CD4-positive, alpha-beta T cell (primary cell): ENCODE measurements around the gene PHOX2A. TPM values are rescaled to one million over a fixed set of nuclear protein-coding genes. Genes with fewer than 3 reads are reported as not detected.

Experiments used
- ATAC-seq: fragments of 200-7000 bp; cut with Tn5 transposase; one replicate; pipeline ENCODE4 v1.10.0; 2022; ENCODE audit warnings: mild to moderate bottlenecking; ENCODE audit not compliant: poor library complexity
- CTCF ChIA-PET: fragments of 350-600 bp; sonication (Branson Sonifier 250); formaldehyde crosslinking; loops from one replicate; lab custom pipeline; 2021; ENCODE audit warnings: antibody characterized with exemption, inconsistent platforms; lab: Charles Lee
- POLR2A ChIA-PET: fragments of 350-600 bp; sonication (Branson Sonifier 250); formaldehyde crosslinking; loops from one replicate; lab custom pipeline; 2021; ENCODE audit warnings: antibody characterized with exemption, inconsistent platforms; lab: Charles Lee
- DNase-seq, 14 experiments: peaks; one replicate each; pipeline ENCODE4 v3.0.0-alpha.2; 2013 to 2020; ENCODE audit warnings: mixed read lengths in 2 of 14
- H3K27ac ChIP-seq, 2 donors: one replicate each; pipeline versions ENCODE4 v1.5.1 to v1.7.0; 2013; ENCODE audit warnings: low read length in 2 of 2, low read depth in 1 of 2, mild to moderate bottlenecking in 1 of 2
- H3K27me3 ChIP-seq, 2 experiments: 1 replicate in 1 of 2; 2 replicates in 1 of 2; pipeline versions ENCODE4 v1.6.1 to v1.7.0; 2013; ENCODE audit warnings: low read length in 2 of 2, control low read depth in 1 of 2, mild to moderate bottlenecking in 1 of 2, moderate library complexity in 1 of 2; ENCODE audit not compliant: insufficient read depth in 2 of 2, control insufficient read depth in 1 of 2
- H3K36me3 ChIP-seq: one replicate; pipeline ENCODE4 v1.6.1; 2013; ENCODE audit warnings: low read length, control low read depth; ENCODE audit not compliant: insufficient read depth
- H3K4me1 ChIP-seq: one replicate; pipeline ENCODE4 v1.6.1; 2013; ENCODE audit warnings: low read length, control low read depth; ENCODE audit not compliant: insufficient read depth
- H3K4me3 ChIP-seq: one replicate; pipeline ENCODE4 v1.5.1; 2013; ENCODE audit warnings: mild to moderate bottlenecking, low read length, moderate library complexity
- H3K9me3 ChIP-seq, 2 experiments: 1 replicate in 1 of 2; 2 replicates in 1 of 2; pipeline versions ENCODE4 v1.6.1 to v1.7.0; 2013; ENCODE audit warnings: low read length in 2 of 2, mild to moderate bottlenecking in 2 of 2, control low read depth in 1 of 2, moderate library complexity in 1 of 2; ENCODE audit not compliant: control insufficient read depth in 1 of 2, insufficient read depth in 1 of 2
- H3K27ac Mint-ChIP-seq: one replicate; pipeline ENCODE4 v1.8.0; 2020; ENCODE audit warnings: mixed read lengths
- H3K27me3 Mint-ChIP-seq: one replicate; pipeline ENCODE4 v1.8.0; 2021; ENCODE audit warnings: mixed read lengths
- H3K36me3 Mint-ChIP-seq: one replicate; pipeline ENCODE4 v1.8.0; 2021; ENCODE audit warnings: low read depth, mixed read lengths
- H3K4me1 Mint-ChIP-seq: one replicate; pipeline ENCODE4 v1.8.0; 2021; ENCODE audit warnings: low read depth, mixed read lengths
- H3K4me3 Mint-ChIP-seq: one replicate; pipeline ENCODE4 v1.8.0; 2020; ENCODE audit warnings: mild to moderate bottlenecking, mixed read lengths
- H3K9me3 Mint-ChIP-seq: one replicate; pipeline ENCODE4 v1.8.0; 2020; ENCODE audit warnings: mixed read lengths
- CTCF ChIP-seq: fragments of 200-600 bp; IDR thresholded peaks from one replicate; pipeline ENCODE4 v1.8.0; 2022; ENCODE audit warnings: antibody characterized with exemption, mild to moderate bottlenecking
- intact Hi-C, 2 experiments: fragments of 100-400 bp; cut with DNase I in 1 of 2; cut with micrococcal nuclease in 1 of 2; formaldehyde crosslinking; loops; one replicate each; pipeline versions ENCODE4 v1.15.1 to v1.9.0; 2023 to 2025; cut with DNase I, micrococcal nuclease
- total RNA-seq, 174 experiments: library from RNA in 2 of 174; stranded (reverse) in 2 of 174; gene quantifications; one replicate each; pipeline ENCODE4 v1.2.3 and lab custom pipeline; 2021 to 2026

Gene PHOX2A
- total RNA-seq, 2 experiments from 2014 or later: not detected

DNA sequence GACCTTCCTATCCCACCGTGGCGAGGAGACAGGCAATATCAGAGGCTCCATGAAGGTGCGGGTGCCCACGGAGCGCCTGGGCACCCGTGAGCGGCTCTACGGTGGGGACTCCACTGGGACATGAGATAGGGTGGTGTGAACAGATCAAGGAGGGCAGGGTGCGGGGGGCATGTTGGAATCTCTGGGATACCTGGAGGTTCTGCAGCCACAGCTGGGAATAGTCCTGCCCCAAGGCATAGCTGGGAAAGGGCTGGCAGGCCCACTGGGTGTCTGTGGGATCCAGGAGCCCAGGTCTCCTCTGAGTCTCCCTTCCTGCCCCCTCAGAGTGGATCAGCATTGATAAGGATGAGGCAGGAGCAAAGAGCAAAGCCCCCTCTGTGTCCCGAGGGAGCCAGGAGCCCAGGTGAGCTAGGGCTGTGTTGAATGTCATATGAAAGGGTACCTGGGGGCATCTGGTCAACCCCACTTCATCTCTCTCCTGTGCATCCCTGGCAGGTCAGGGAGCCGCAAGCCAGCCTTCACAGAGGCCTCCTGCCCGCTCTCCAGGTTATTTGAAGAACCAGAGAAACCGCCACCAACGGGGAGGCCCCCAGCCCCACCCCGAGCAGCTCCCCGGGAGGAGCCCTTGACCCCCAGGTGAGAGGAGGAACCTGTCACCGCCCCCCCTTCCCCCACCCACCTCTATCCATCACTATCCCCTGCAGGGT lies 8.5 kb downstream of the PHOX2A start:
- no peak overlapping the region for H3K4me3 ChIP-seq
- H3K36me3 ChIP-seq: peaks cover 66% of the 10 kb centered on the region
- H3K27me3 ChIP-seq: peaks cover 10 to 14% of the 10 kb centered on the region in 2 experiments
- H3K27ac ChIP-seq: no peak overlapping the region
- DNase-seq: no peak
- H3K4me1 ChIP-seq: peaks cover 12% of the 10 kb centered on the region
- H3K4me1 Mint-ChIP-seq: peaks cover 7% of the 10 kb centered on the region
- H3K27ac Mint-ChIP-seq: peak overlapping the region; percentile 6
- ChIA-PET POLR2A (interaction anchor here (0.9 kb wide), 1 partner anchor 10 kb away, joined by 4 read pairs; the partner anchor contains the start of gene INPPL1), CTCF (no interaction called here)
- H3K36me3 Mint-ChIP-seq: peaks cover 65% of the 10 kb centered on the region
- H3K27me3 Mint-ChIP-seq: peaks cover 14% of the 10 kb centered on the region
- no peak for ATAC-seq
- H3K9me3 ChIP-seq: peaks cover 0 to 5% of the 10 kb centered on the region in 2 experiments
- intact Hi-C loops: no loop called here
- no peak for TF ChIP-seq CTCF
- no peak overlapping the region for H3K4me3 Mint-ChIP-seq
- H3K9me3 Mint-ChIP-seq: no peaks in the 10 kb centered on the region

DNA sequence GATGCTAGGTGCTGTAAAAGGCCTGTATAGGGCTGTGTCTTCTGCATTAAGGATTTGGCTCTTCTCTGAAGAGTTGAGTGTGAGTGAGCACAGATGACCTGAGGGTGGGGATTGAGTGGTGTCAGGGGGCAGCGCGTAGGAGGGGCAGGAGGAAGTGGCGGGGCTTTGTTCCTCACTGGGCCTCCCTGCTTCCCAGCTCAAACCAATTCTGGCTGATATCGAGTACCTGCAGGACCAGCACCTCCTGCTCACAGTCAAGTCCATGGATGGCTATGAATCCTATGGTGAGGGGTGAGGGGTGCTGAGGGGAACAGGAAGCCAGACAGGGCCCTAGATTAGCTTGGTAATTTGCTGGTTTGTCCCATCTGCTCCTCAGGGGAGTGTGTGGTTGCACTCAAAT lies 9.1 kb downstream of the PHOX2A start:
- ChIA-PET CTCF (no interaction called here), POLR2A (interaction anchor here (0.9 kb wide), 1 partner anchor 10 kb away, joined by 4 read pairs; the partner anchor contains the start of gene INPPL1)
- no peaks in the 10 kb centered on the region for H3K9me3 ChIP-seq
- no peak for DNase-seq
- H3K4me1 ChIP-seq: peaks cover 6% of the 10 kb centered on the region
- TF ChIP-seq CTCF: no peak
- intact Hi-C loops: no loop called here
- no peak for ATAC-seq
- no peak overlapping the region for H3K4me3 Mint-ChIP-seq
- H3K27ac Mint-ChIP-seq: peak overlapping the region; percentile 6
- H3K4me1 Mint-ChIP-seq: peaks cover 3% of the 10 kb centered on the region
- no peak overlapping the region for H3K27ac ChIP-seq
- H3K27me3 ChIP-seq: peaks cover 5 to 9% of the 10 kb centered on the region in 2 experiments
- peaks cover 71% of the 10 kb centered on the region for H3K36me3 ChIP-seq
- H3K36me3 Mint-ChIP-seq: peaks cover 70% of the 10 kb centered on the region
- H3K27me3 Mint-ChIP-seq: peaks cover 10% of the 10 kb centered on the region
- H3K4me3 ChIP-seq: no peak overlapping the region
- no peaks in the 10 kb centered on the region for H3K9me3 Mint-ChIP-seq

DNA sequence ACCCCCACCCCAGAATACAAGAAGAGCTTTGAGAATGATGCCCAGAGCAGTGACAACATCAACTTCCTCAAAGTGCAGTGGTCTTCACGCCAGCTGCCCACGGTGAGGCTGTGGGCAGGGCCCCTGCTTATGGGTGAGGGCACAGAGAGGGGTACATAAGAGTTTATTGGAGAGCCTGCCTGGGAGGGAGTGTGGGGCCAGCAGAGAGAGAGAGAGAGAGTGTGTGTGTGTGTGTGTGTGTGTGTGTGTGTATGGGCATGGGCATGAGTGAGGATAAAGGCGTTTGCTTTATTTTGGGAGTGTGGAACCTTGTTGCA lies 9.5 kb downstream of the PHOX2A start:
- Mint-ChIP-seq H3K4me3 (no peak overlapping the region), H3K27ac (peak overlapping the region; percentile 13), H3K4me1 (peaks cover 3% of the 10 kb centered on the region), H3K27me3 (peaks cover 8% of the 10 kb centered on the region), H3K9me3 (no peaks in the 10 kb centered on the region), H3K36me3 (peaks cover 75% of the 10 kb centered on the region)
- no peaks in the 10 kb centered on the region for H3K9me3 ChIP-seq
- no peak for TF ChIP-seq CTCF
- peaks cover 76% of the 10 kb centered on the region for H3K36me3 ChIP-seq
- DNase-seq (no peak), ATAC-seq (no peak)
- peaks cover 4% of the 10 kb centered on the region for H3K4me1 ChIP-seq
- POLR2A ChIA-PET: interaction anchor here (0.9 kb wide), 1 partner anchor 9 kb away, joined by 4 read pairs; the partner anchor contains the start of gene INPPL1
- intact Hi-C loops: no loop called here
- CTCF ChIA-PET: no interaction called here
- H3K27me3 ChIP-seq: peaks cover 3 to 8% of the 10 kb centered on the region in 2 experiments
- no peak overlapping the region for H3K4me3 ChIP-seq
- H3K27ac ChIP-seq: no peak overlapping the region
